Measurements from ENCODE around the gene MKRN3.

GRCh38 chr15:23596736-23597135 is 31.3 kb downstream of the MKRN3 start:
- TF ChIP-seq EP300 (IDR thresholded peaks at IDR 0.05): no peak
- no peak for TF ChIP-seq CTCF (IDR thresholded peaks at IDR 0.05)

Measured in tibial nerve (tissue), 4 donors.